Activated naive CD4-positive, alpha-beta T cell treated with anti-CD3 and anti-CD28 coated beads for 36 hours (primary cell): ENCODE results near the gene CEP72. TPM values are rescaled to one million over a fixed set of nuclear protein-coding genes. Genes with fewer than 3 reads are reported as not detected.

Experiments used
- CTCF ChIA-PET: fragments of 350-600 bp; sonication (Branson Sonifier 250); formaldehyde crosslinking; loops from one replicate; lab custom pipeline; 2021; ENCODE audit warnings: antibody characterized with exemption; lab: Charles Lee
- DNase-seq: peaks from one replicate; pipeline ENCODE4 v3.0.0-alpha.2; 2020
- H3K27ac Mint-ChIP-seq: one replicate; pipeline ENCODE4 v1.8.0; 2021; ENCODE audit warnings: mild to moderate bottlenecking, mixed read lengths
- H3K27me3 Mint-ChIP-seq: one replicate; pipeline ENCODE4 v1.8.0; 2021; ENCODE audit warnings: low read depth, mixed read lengths
- H3K36me3 Mint-ChIP-seq: one replicate; pipeline ENCODE4 v1.8.0; 2021; ENCODE audit warnings: low read depth, mixed read lengths
- H3K4me1 Mint-ChIP-seq: one replicate; pipeline ENCODE4 v1.8.0; 2021; ENCODE audit warnings: low read depth, mixed read lengths
- H3K4me3 Mint-ChIP-seq: one replicate; pipeline ENCODE4 v1.8.0; 2021; ENCODE audit warnings: mild to moderate bottlenecking, moderate library complexity, mixed read lengths
- H3K9me3 Mint-ChIP-seq: one replicate; pipeline ENCODE4 v1.8.0; 2021; ENCODE audit warnings: mixed read lengths
- intact Hi-C: fragments of 100-400 bp; cut with micrococcal nuclease; formaldehyde crosslinking; loops from one replicate; pipeline ENCODE4 v1.15.1; 2023
- total RNA-seq, 2 experiments: library from RNA; stranded (reverse); gene quantifications; one replicate each; pipeline ENCODE4 v1.2.3, GENCODE V29; 2021

CEP72 gene
- total RNA-seq, 2 experiments from 2014 or later = 18.3 to 18.8 TPM

- H3K36me3 Mint-ChIP-seq = no peaks in the 10 kb centered on the region
- intact Hi-C loops = no loop called here
- H3K9me3 Mint-ChIP-seq = peaks cover 9% of the 10 kb centered on the region
- CTCF ChIA-PET = no interaction called here
- peak; percentile 2 for DNase-seq
- peaks cover 25% of the 10 kb centered on the region for H3K27me3 Mint-ChIP-seq
- no peak overlapping the region for H3K27ac Mint-ChIP-seq
- H3K4me3 Mint-ChIP-seq = no peak overlapping the region
- H3K4me1 Mint-ChIP-seq = no peaks in the 10 kb centered on the region
Measured at GRCh38 chr5:592158-592557, 20.0 kb upstream of the CEP72 start.

- Mint-ChIP-seq H3K9me3 (peaks cover 9% of the 10 kb centered on the region), H3K4me3 (no peak overlapping the region), H3K36me3 (no peaks in the 10 kb centered on the region), H3K27ac (no peak overlapping the region), H3K27me3 (peaks cover 32% of the 10 kb centered on the region), H3K4me1 (peaks cover 3% of the 10 kb centered on the region)
- intact Hi-C loops = no loop called here
- CTCF ChIA-PET = interaction anchor here (0.5 kb wide), 1 partner anchor 379 kb away, joined by 3 read pairs; no protein-coding TSS in a partner anchor
- peak; percentile 1 for DNase-seq
Measured at GRCh38 chr5:593511-593910, 18.6 kb upstream of the CEP72 start.

GRCh38 chr5:594226-594860, 17.8 kb upstream of the CEP72 start:
- H3K27ac Mint-ChIP-seq = no peak overlapping the region
- H3K4me3 Mint-ChIP-seq = no peak overlapping the region
- CTCF ChIA-PET = interaction anchor here (0.6 kb wide), 1 partner anchor 323 kb away, joined by 4 read pairs; no protein-coding TSS in a partner anchor
- peaks cover 36% of the 10 kb centered on the region for H3K27me3 Mint-ChIP-seq
- intact Hi-C loops = no loop called here
- DNase-seq = no peak
- no peaks in the 10 kb centered on the region for H3K36me3 Mint-ChIP-seq
- H3K9me3 Mint-ChIP-seq = peaks cover 9% of the 10 kb centered on the region
- peaks cover 3% of the 10 kb centered on the region for H3K4me1 Mint-ChIP-seq

GRCh38 chr5:595285-595875, 16.8 kb upstream of the CEP72 start:
- peaks cover 2% of the 10 kb centered on the region for H3K9me3 Mint-ChIP-seq
- H3K27me3 Mint-ChIP-seq = peaks cover 34% of the 10 kb centered on the region
- intact Hi-C loops = no loop called here
- DNase-seq = no peak
- no peak overlapping the region for H3K4me3 Mint-ChIP-seq
- no peaks in the 10 kb centered on the region for H3K36me3 Mint-ChIP-seq
- H3K27ac Mint-ChIP-seq = no peak overlapping the region
- H3K4me1 Mint-ChIP-seq = peaks cover 3% of the 10 kb centered on the region
- CTCF ChIA-PET = no interaction called here

GRCh38 chr5:597871-598563, 14.1 kb upstream of the CEP72 start:
- Mint-ChIP-seq H3K27me3 (peaks cover 27% of the 10 kb centered on the region), H3K27ac (no peak overlapping the region), H3K4me1 (peaks cover 3% of the 10 kb centered on the region), H3K9me3 (no peaks in the 10 kb centered on the region), H3K36me3 (no peaks in the 10 kb centered on the region), H3K4me3 (no peak overlapping the region)
- CTCF ChIA-PET = no interaction called here
- DNase-seq = no peak
- intact Hi-C loops = no loop called here

- H3K4me1 Mint-ChIP-seq = peaks cover 3% of the 10 kb centered on the region
- CTCF ChIA-PET = no interaction called here
- no peaks in the 10 kb centered on the region for H3K9me3 Mint-ChIP-seq
- intact Hi-C loops = no loop called here
- H3K27me3 Mint-ChIP-seq = peaks cover 27% of the 10 kb centered on the region
- no peak overlapping the region for H3K4me3 Mint-ChIP-seq
- no peaks in the 10 kb centered on the region for H3K36me3 Mint-ChIP-seq
- H3K27ac Mint-ChIP-seq = no peak overlapping the region
- DNase-seq = peak; percentile 3
Measured at GRCh38 chr5:598564-598890, 13.6 kb upstream of the CEP72 start.

GRCh38 chr5:600886-601541, 11.1 kb upstream of the CEP72 start:
- DNase-seq = no peak
- no peaks in the 10 kb centered on the region for H3K36me3 Mint-ChIP-seq
- H3K4me1 Mint-ChIP-seq = peaks cover 3% of the 10 kb centered on the region
- CTCF ChIA-PET = no interaction called here
- intact Hi-C loops = no loop called here
- peaks cover 21% of the 10 kb centered on the region for H3K27me3 Mint-ChIP-seq
- no peak overlapping the region for H3K27ac Mint-ChIP-seq
- H3K4me3 Mint-ChIP-seq = no peak overlapping the region
- no peaks in the 10 kb centered on the region for H3K9me3 Mint-ChIP-seq

GRCh38 chr5:601771-602465, 10.2 kb upstream of the CEP72 start:
- CTCF ChIA-PET = no interaction called here
- DNase-seq = no peak
- Mint-ChIP-seq H3K27me3 (peaks cover 24% of the 10 kb centered on the region), H3K36me3 (no peaks in the 10 kb centered on the region), H3K9me3 (no peaks in the 10 kb centered on the region), H3K27ac (no peak overlapping the region), H3K4me1 (peaks cover 3% of the 10 kb centered on the region), H3K4me3 (no peak overlapping the region)
- intact Hi-C loops = no loop called here

GRCh38 chr5:602466-603035, 9.6 kb upstream of the CEP72 start:
- Mint-ChIP-seq H3K4me3 (no peak overlapping the region), H3K36me3 (no peaks in the 10 kb centered on the region), H3K27me3 (peaks cover 29% of the 10 kb centered on the region), H3K4me1 (peaks cover 6% of the 10 kb centered on the region), H3K9me3 (no peaks in the 10 kb centered on the region), H3K27ac (no peak overlapping the region)
- CTCF ChIA-PET = no interaction called here
- no peak for DNase-seq
- intact Hi-C loops = no loop called here

GRCh38 chr5:603081-603998, 8.8 kb upstream of the CEP72 start:
- peaks cover 6% of the 10 kb centered on the region for H3K4me1 Mint-ChIP-seq
- DNase-seq = no peak
- intact Hi-C loops = no loop called here
- peaks cover 27% of the 10 kb centered on the region for H3K27me3 Mint-ChIP-seq
- no peak overlapping the region for H3K27ac Mint-ChIP-seq
- CTCF ChIA-PET = no interaction called here
- H3K4me3 Mint-ChIP-seq = no peak overlapping the region
- H3K36me3 Mint-ChIP-seq = no peaks in the 10 kb centered on the region
- H3K9me3 Mint-ChIP-seq = no peaks in the 10 kb centered on the region

GRCh38 chr5:604391-604831, 7.7 kb upstream of the CEP72 start:
- no peak overlapping the region for H3K4me3 Mint-ChIP-seq
- intact Hi-C loops = no loop called here
- no peaks in the 10 kb centered on the region for H3K9me3 Mint-ChIP-seq
- DNase-seq = no peak
- H3K4me1 Mint-ChIP-seq = peaks cover 5% of the 10 kb centered on the region
- no peak overlapping the region for H3K27ac Mint-ChIP-seq
- no peaks in the 10 kb centered on the region for H3K36me3 Mint-ChIP-seq
- H3K27me3 Mint-ChIP-seq = peaks cover 19% of the 10 kb centered on the region
- CTCF ChIA-PET = no interaction called here
